ENCODE data around the gene MTA3.

DNA sequence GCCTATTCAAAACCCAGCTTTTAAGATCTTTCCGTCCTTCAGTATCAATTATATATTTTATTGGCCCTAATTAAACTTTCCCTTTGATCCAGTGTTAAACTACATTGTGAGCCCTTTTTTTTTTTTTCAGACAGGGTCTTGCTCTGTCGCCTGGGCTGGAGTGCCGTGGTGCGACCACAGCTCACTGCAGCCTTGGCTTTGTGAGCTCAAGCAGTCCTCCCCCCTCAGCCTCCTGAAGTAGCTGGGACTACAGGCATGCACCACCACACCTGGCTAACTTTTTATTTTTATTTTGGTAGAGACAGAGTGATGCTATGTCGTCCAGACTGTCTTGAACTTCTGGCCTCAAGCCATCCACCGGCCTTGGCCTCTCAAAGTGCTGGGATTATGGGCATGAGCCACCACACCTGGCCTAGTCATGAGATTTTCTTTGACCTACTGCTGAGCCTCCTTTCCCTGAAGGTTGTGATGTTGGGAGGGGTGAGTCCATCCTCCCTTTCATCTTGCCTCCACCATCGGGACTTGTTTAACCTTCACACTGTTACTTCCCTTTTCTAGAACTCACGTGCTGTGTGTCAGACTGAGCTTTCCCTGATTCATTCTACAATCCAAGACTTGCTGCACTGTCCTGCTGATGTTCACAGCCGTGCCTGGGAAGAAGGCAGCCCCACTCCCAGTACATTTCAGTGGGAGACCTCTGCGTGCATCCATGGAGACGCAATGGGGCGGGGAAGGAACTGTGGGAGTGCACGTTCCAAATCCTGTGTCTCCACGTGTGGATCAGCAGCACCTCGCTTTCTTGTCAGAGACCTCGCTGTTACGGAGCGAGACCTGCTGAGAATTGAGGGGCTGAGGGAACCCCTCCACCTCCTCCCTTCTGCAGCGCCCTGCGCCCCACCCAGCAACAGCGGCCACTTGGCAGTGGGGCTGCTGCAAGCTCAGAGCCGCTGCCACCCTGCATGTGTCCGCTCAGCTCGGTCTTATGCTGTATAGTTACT, 184.7 kb downstream of the MTA3 start:
- TF ChIP-seq, protein P1, sequence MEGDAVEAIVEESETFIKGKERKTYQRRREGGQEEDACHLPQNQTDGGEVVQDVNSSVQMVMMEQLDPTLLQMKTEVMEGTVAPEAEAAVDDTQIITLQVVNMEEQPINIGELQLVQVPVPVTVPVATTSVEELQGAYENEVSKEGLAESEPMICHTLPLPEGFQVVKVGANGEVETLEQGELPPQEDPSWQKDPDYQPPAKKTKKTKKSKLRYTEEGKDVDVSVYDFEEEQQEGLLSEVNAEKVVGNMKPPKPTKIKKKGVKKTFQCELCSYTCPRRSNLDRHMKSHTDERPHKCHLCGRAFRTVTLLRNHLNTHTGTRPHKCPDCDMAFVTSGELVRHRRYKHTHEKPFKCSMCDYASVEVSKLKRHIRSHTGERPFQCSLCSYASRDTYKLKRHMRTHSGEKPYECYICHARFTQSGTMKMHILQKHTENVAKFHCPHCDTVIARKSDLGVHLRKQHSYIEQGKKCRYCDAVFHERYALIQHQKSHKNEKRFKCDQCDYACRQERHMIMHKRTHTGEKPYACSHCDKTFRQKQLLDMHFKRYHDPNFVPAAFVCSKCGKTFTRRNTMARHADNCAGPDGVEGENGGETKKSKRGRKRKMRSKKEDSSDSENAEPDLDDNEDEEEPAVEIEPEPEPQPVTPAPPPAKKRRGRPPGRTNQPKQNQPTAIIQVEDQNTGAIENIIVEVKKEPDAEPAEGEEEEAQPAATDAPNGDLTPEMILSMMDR (conservative IDR thresholded peaks at IDR 0.05; ENCODE audit: low read length): no peak
- TF ChIP-seq EZH2phosphoT487 (IDR thresholded peaks at IDR 0.05; ENCODE audit: borderline replicate concordance): no peak

All from Loucy (cell line).